K562 treated with DMSO at 1 percent for 48 hours (cell line): Measurements from ENCODE around the gene NBPF15. TPM values are rescaled to one million over a fixed set of nuclear protein-coding genes. Genes with fewer than 3 reads are reported as not detected.

Source experiments
- total RNA-seq: library from RNA; unstranded; fragments of 300-600 nt; gene quantifications from 2 replicates; pipeline ENCODE4 v1.2.3, GENCODE V29; 2022; ENCODE audit warnings: low replicate concordance; ENCODE audit errors: extremely low read depth

The NBPF15 gene, protein sequence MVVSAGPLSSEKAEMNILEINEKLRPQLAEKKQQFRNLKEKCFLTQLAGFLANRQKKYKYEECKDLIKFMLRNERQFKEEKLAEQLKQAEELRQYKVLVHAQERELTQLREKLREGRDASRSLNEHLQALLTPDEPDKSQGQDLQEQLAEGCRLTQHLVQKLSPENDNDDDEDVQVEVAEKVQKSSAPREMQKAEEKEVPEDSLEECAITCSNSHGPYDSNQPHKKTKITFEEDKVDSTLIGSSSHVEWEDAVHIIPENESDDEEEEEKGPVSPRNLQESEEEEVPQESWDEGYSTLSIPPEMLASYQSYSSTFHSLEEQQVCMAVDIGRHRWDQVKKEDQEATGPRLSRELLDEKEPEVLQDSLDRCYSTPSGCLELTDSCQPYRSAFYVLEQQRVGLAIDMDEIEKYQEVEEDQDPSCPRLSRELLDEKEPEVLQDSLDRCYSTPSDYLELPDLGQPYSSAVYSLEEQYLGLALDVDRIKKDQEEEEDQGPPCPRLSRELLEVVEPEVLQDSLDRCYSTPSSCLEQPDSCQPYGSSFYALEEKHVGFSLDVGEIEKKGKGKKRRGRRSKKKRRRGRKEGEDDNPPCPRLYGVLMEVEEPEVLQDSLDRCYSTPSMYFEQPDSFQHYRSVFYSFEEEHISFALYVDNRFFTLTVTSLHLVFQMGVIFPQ
- total RNA-seq = not detected in 2 replicates

GRCh38 chr1:144461136-144461759 lies at the start of gene NBPF15:
TSS of gene NBPF15 (minus strand) at chr1:144461669. CDS start at chr1:144440003, 21,666 bp downstream.

Other genes with a start within 250 kb of the NBPF15 start
- not detected in 2 replicates for gene PPIAL4E, start 88.0 kb downstream of the NBPF15 start, total RNA-seq
- gene PPIAL4F, start 131.2 kb upstream of the NBPF15 start, total RNA-seq = not detected in 2 replicates